Measurements from ENCODE around the gene TANC1. TPM values are rescaled to one million over a fixed set of nuclear protein-coding genes. Genes with fewer than 3 reads are reported as not detected.

TANC1 gene
- total and polyA plus RNA-seq, 2 of the 4 experiments (the other 2 are of a cell fraction), result 10.2 to 12.9 TPM

DNA sequence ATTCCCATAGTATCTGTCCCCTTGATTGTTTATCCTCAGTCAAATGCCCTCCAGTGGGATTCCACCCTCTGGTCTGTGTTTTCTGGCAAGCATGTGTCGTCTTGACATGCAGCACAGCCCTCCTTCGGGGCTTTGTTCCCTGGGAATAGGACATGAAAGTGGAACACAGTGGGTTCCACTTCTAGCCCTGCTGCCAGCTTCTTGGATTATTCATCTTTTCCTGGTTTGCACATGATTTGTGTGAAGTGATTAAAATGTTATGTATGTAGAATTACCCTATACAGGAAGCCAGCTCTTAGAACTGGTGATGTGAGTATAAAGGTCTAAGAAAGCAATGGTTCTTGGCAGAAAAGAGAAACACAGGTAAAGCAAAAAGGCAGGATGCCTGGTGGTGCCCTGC lies 142.3 kb downstream of the TANC1 start:
- Histone ChIP-seq H3K36me3 (ENCODE audit: control insufficient read depth, insufficient read depth, low read length) (peaks cover 4% of the 10 kb centered on the region), H2BK15ac (ENCODE audit: low read depth, low read length) (no peak overlapping the region), H2BK5ac (ENCODE audit: low read depth, low read length, poor library complexity, severe bottlenecking) (no peak overlapping the region), H3K79me1 (ENCODE audit: low read depth in 1 of 2, low read length in 2 of 2) (peaks cover 19 to 35% of the 10 kb centered on the region in 2 experiments), H3K23ac (ENCODE audit: low read depth, low read length) (no peak overlapping the region), H2AFZ (replicated peaks; ENCODE audit: low read length, poor library complexity) (no peak overlapping the region), H3K4me3 (ENCODE audit: insufficient read depth, low read depth, low read length) (no peak overlapping the region), H3K18ac (ENCODE audit: low read depth, low read length) (no peak overlapping the region), H2AK5ac (ENCODE audit: low read depth, low read length) (no peak overlapping the region), H2BK120ac (ENCODE audit: low read depth, low read length) (no peak overlapping the region), H3K4me2 (ENCODE audit: low read depth, low read length) (no peak overlapping the region), H3K9me1 (ENCODE audit: insufficient read depth, low read length) (peaks cover 9% of the 10 kb centered on the region), H2BK20ac (ENCODE audit: low read depth, low read length) (no peak overlapping the region), H3K4me1 (ENCODE audit: control insufficient read depth, insufficient read depth, low read length) (peaks cover 8% of the 10 kb centered on the region), H4K20me1 (ENCODE audit: insufficient read depth, low read length) (no peaks in the 10 kb centered on the region), H2AK9ac (replicated peaks; ENCODE audit: low read depth, low read length, poor library complexity) (no peak overlapping the region), H3K27ac (ENCODE audit: insufficient read depth, low read length) (no peak overlapping the region), H3K56ac (ENCODE audit: extremely low read depth, insufficient read depth, low read length) (no peak overlapping the region), H4K8ac (ENCODE audit: low read depth in 2 of 2, low read length in 2 of 2) (no peak overlapping the region), H4K91ac (ENCODE audit: insufficient read depth, low read depth, low read length) (no peak overlapping the region; the same call in 1 of the 2 replicates), H3K4ac (ENCODE audit: low read depth, low read length) (no peak overlapping the region), H3K9ac (ENCODE audit: low read depth, low read length) (no peak overlapping the region), H4K5ac (ENCODE audit: low read depth, low read length) (no peak overlapping the region), H3K14ac (replicated peaks; ENCODE audit: low read depth, low read length) (no peak overlapping the region), H3K9me3 (ENCODE audit: control insufficient read depth, insufficient read depth, low read length) (no peaks in the 10 kb centered on the region), H3K27me3 (ENCODE audit: control insufficient read depth, insufficient read depth, low read length) (no peaks in the 10 kb centered on the region)
- WGBS, 2 experiments (ENCODE audit: extremely low coverage in 2 of 2, insufficient read length in 1 of 2), result no CpG with 5 or more reads among the region's 2 CpGs
- POLR2A ChIA-PET (ENCODE audit: unreplicated experiment), result no interaction called here
- no peak for ATAC-seq (ENCODE audit: low read depth)
- intact Hi-C loops (cut with micrococcal nuclease) (loop anchor here (5.0 kb wide), 1 partner anchor 78 kb away; no protein-coding TSS in a partner anchor), in situ Hi-C loops (cut with MboI; ENCODE audit: low sequenced_read_pairs) (no loop called here), dilution Hi-C loops (cut with HindIII; ENCODE audit: low sequenced_read_pairs, unreplicated experiment) (loop anchor here (25.0 kb wide), 1 partner anchor 198 kb away; no protein-coding TSS in a partner anchor)
- TF ChIP-seq POLR2A (IDR thresholded peaks at IDR 0.05; ENCODE audit: low read depth, low read length) (no peak), SMC3 (IDR thresholded peaks at IDR 0.05; ENCODE audit: low read depth, low read length) (no peak), CHD1 (IDR thresholded peaks at IDR 0.05; ENCODE audit: low read depth, low read length) (no peak)
- no TSS peak for BruUV-seq (replicated peaks)
- CTCF ChIA-PET, result no interaction called here
- no peak for DNase-seq

All from IMR-90 (cell line).